Nephron progenitor cell (in vitro differentiated cells): ENCODE measurements around the gene ZNF526.
"Not testable (repeated sequence)": the region's sequence is repeated elsewhere in the genome, so short reads cannot be mapped to it uniquely, and the experiment has no call there.

ENCODE experiments used
- DNase-seq: peaks from one replicate; pipeline ENCODE4 v3.0.0; 2021
- H3K27ac Mint-ChIP-seq: 2 replicates; pipeline ENCODE4 v1.8.0; 2021; ENCODE audit warnings: mild to moderate bottlenecking, moderate library complexity, mixed read lengths
- H3K27me3 Mint-ChIP-seq: 2 replicates; pipeline ENCODE4 v1.8.0; 2021; ENCODE audit warnings: mild to moderate bottlenecking, low read depth, mixed read lengths; ENCODE audit not compliant: poor library complexity
- H3K36me3 Mint-ChIP-seq: 2 replicates; pipeline ENCODE4 v1.8.0; 2021; ENCODE audit warnings: low read depth, mixed read lengths
- H3K4me1 Mint-ChIP-seq: 2 replicates; pipeline ENCODE4 v1.8.0; 2021; ENCODE audit warnings: mixed read lengths
- H3K4me3 Mint-ChIP-seq: 2 replicates; pipeline ENCODE4 v1.8.0; 2021; ENCODE audit warnings: mild to moderate bottlenecking, moderate library complexity, mixed read lengths
- H3K9me3 Mint-ChIP-seq: 2 replicates; pipeline ENCODE4 v1.8.0; 2021; ENCODE audit warnings: mild to moderate bottlenecking, moderate library complexity, mixed read lengths
- TF ChIP-seq, protein P1 (sequence below): fragments of 200-600 bp; sonication (generic); IDR thresholded peaks from 2 replicates; pipeline ENCODE4 v1.5.0; 2021; ENCODE audit warnings: antibody characterized with exemption

ZNF526 gene

DNA sequence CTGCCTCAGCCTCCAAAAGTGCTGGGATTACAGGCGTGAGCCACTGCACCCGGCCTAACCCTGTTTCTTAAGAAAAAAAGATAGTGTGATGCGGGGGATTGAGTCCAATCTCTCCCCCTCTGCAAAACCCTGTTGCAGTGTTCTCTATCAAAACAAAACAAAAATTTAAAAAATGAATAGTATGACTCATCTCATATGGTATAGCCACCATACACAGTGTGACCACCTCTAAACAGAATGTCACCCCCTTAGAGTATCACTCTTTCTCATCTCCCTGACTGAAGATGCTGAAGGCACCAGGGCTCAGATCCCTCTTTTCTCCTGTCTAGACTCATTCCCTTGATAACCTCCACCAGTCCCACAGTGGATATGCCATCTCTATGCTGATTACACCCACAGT, 41.7 kb downstream of the ZNF526 start:
- Mint-ChIP-seq H3K27ac (no peak overlapping the region), H3K4me3 (no peak overlapping the region), H3K27me3 (peaks cover 9% of the 10 kb centered on the region)

DNA sequence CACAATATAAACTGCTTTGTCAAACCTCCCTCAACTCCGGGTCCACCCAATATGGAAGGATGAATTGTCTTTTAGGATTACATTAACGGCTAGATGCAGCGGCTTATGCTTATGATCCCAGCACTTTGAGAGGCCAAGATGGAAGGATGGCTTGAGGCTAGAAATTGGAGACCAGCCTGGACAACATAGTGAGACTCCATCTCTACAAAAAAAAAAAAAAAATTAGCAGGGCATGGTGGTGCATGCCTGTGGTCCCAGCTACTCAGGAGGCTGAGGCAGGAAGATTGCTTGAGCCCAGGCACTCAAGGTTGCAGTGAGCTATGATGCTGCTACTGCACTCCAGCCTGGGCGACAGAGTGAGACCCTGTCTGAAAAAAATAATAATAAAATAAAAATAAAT, 46.0 kb downstream of the ZNF526 start:
- not testable (repeated sequence) for H3K4me3 Mint-ChIP-seq, H3K27ac Mint-ChIP-seq, DNase-seq, H3K9me3 Mint-ChIP-seq, H3K36me3 Mint-ChIP-seq, H3K27me3 Mint-ChIP-seq
- peaks cover 16% of the 10 kb centered on the region for H3K4me1 Mint-ChIP-seq

More for the DNA sequence above, 41.7 kb downstream of the ZNF526 start:
- Mint-ChIP-seq H3K36me3 (no peaks in the 10 kb centered on the region), H3K9me3 (no peaks in the 10 kb centered on the region), H3K4me1 (peaks cover 14% of the 10 kb centered on the region)
- TF ChIP-seq, protein P1, sequence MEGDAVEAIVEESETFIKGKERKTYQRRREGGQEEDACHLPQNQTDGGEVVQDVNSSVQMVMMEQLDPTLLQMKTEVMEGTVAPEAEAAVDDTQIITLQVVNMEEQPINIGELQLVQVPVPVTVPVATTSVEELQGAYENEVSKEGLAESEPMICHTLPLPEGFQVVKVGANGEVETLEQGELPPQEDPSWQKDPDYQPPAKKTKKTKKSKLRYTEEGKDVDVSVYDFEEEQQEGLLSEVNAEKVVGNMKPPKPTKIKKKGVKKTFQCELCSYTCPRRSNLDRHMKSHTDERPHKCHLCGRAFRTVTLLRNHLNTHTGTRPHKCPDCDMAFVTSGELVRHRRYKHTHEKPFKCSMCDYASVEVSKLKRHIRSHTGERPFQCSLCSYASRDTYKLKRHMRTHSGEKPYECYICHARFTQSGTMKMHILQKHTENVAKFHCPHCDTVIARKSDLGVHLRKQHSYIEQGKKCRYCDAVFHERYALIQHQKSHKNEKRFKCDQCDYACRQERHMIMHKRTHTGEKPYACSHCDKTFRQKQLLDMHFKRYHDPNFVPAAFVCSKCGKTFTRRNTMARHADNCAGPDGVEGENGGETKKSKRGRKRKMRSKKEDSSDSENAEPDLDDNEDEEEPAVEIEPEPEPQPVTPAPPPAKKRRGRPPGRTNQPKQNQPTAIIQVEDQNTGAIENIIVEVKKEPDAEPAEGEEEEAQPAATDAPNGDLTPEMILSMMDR: no peak
- DNase-seq: no peak

DNA sequence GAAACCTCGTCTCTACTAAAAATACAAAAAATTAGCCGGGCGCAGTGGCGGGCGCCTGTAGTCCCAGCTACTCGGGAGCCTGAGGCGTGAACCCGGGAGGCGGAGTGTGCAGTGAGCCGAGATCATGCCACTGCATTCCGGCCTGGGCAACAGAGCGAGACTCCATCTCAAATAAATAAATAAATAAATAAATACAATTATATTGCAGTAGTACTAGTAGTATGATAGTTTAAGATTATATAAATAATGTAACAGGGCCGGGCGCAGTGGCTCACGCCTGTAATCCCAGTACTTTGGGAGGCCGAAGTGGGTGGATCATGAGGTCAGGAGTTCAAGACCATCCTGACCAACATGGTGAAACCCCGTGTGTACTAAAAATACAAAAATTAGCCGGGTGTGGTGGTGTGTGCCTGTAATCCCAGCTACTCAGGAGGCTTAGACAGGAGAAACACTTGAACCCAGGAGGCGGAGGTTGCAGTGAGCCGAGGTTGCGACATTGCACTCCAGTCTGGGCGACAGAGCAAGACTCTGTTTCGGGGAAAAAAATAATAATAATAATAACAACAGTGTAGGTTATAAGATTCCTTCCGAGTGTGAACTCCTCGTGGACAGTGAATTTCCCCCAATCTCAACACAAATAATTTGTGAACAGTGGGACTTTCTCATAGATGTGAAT, 47.0 kb downstream of the ZNF526 start:
- H3K36me3 Mint-ChIP-seq, H3K9me3 Mint-ChIP-seq, H3K4me3 Mint-ChIP-seq, H3K27me3 Mint-ChIP-seq, DNase-seq, H3K27ac Mint-ChIP-seq: not testable (repeated sequence)
- peaks cover 16% of the 10 kb centered on the region for H3K4me1 Mint-ChIP-seq

DNA sequence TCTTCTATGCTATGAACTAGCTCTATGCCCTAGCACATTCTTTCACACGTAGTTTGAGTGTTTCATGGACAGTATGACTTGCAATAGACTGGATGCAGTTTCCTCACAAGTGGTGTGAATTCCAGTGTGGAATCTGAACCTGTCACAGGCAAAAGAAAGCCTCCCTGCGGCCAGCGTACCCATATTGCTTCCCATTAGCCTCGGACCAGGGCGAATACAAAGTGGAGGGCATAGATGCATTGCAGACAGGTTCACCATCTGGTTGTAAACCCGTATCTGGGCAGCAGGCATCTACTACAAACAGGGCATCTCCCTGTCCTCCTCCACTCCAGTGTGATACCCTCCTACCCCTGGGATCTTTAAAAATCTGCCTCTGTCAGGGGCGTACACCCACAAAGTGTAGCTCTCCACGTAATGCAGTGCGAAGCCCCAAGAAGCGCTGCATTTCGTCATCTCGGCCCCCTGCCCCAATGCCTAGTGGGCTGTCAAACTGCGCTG, 47.6 kb downstream of the ZNF526 start:
- peaks cover 3% of the 10 kb centered on the region for H3K27me3 Mint-ChIP-seq
- H3K4me3 Mint-ChIP-seq: no peak overlapping the region
- no peak overlapping the region for H3K27ac Mint-ChIP-seq
- H3K36me3 Mint-ChIP-seq: no peaks in the 10 kb centered on the region
- H3K9me3 Mint-ChIP-seq: no peaks in the 10 kb centered on the region
- peaks cover 16% of the 10 kb centered on the region for H3K4me1 Mint-ChIP-seq
- DNase-seq: no peak
- TF ChIP-seq, protein P1: no peak

DNA sequence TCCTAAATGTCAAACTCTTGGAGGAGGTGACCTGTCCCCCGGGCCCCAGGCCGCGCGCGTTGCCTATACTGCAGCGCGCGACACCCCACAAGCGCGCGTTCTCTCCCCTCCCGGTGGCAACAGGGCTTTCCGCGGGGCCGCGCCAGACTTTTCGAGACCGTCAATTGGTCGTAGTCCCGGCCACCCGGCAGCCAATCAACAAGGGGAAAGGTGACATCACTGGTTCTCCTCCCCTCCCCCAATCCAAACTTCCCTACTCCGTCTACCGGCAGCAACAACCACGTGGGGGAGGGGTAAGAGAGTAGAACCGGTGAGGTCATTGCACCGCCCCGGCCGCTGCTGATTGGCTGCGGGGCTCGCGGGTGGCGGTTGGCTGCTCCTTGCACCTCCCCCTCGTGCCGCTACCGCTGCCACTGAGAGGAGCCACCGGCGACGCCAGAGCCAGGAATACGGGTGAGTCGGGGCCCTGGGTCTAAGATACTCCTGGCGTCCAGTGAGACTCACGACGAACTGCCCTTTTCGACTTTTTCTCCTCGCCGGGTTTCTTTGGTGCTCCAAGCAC, 48.1 kb downstream of the ZNF526 start:
- no peaks in the 10 kb centered on the region for H3K36me3 Mint-ChIP-seq
- DNase-seq: peak; percentile 96
- no peaks in the 10 kb centered on the region for H3K9me3 Mint-ChIP-seq
- H3K4me1 Mint-ChIP-seq: peaks cover 16% of the 10 kb centered on the region
- no peak overlapping the region for H3K4me3 Mint-ChIP-seq
- TF ChIP-seq, protein P1: no peak
- no peak overlapping the region for H3K27ac Mint-ChIP-seq
- H3K27me3 Mint-ChIP-seq: no peaks in the 10 kb centered on the region

DNA sequence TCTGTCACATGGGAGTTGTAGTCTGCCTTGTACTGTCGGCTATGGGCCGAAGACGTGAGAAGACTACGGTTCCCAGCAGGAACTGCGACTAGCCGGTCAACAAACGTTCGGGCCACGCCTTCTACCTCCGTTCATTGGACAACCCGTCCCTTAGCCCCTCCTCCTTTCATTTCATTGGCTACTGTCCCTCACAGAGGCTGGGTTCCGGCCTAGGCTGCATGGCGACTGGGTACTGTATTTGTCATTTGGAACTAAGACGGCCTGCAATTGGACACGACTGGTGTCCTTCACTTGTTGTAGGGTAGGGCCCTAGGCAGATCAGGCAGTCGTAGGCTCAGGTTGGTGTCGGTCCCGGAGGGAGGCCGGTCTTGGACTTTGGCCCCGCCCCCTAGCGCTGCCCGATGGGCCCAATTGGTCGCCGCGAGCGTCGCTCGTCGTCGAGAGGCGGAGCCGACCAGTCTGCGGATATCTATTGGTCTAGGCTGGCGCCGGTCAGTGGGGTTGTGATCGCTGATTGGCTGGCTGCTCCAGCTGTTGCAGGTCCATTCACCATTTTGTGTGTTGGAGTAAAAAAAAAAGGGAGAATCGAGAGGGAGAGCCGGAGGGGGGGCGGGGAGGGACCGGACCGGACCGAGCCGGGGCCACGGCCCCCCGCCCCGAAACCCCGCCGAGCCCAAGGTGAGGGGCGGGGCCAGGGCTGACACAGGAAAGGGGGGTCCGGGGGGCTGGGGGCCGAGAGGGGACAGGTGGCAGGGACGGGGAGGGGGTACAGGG, 48.8 kb downstream of the ZNF526 start, which contains the start of gene CIC:
TSS of gene CIC (plus strand) at position 549 of the 774 bp plus-strand sequence. CDS start 2,532 bp downstream, outside the sequence.
- Mint-ChIP-seq H3K36me3 (no peaks in the 10 kb centered on the region), H3K4me3 (no peak within 1 kb of the TSS), H3K9me3 (no peaks in the 10 kb centered on the region)

More for the DNA sequence above, 48.8 kb downstream of the ZNF526 start, which contains the start of gene CIC:
- Mint-ChIP-seq H3K27me3 (no peaks in the 10 kb centered on the region), H3K27ac (peak within 1 kb of the TSS; percentile 73), H3K4me1 (peaks cover 16% of the 10 kb centered on the region)
- TF ChIP-seq, protein P1: no peak
- peak; percentile 99 for DNase-seq
